HG03025 (cell line): ENCODE data around the gene STAC2.
"Not testable (repeated sequence)": the region's sequence is repeated elsewhere in the genome, so short reads cannot be mapped to it uniquely, and the experiment has no call there.

Source experiments
- ATAC-seq: cut with Tn5 transposase; IDR thresholded peaks from one replicate; pipeline ENCODE4 v1.9.1; 2021; ENCODE audit warnings: mild to moderate bottlenecking, moderate library complexity; ENCODE audit not compliant: unreplicated experiment, low FRiP score

Gene STAC2

GRCh38 chr17:39193346-39193745 is 32.4 kb downstream of the STAC2 start:
- ATAC-seq = no peak

GRCh38 chr17:39192901-39193300 is 32.8 kb downstream of the STAC2 start:
- ATAC-seq = no peak

DNA sequence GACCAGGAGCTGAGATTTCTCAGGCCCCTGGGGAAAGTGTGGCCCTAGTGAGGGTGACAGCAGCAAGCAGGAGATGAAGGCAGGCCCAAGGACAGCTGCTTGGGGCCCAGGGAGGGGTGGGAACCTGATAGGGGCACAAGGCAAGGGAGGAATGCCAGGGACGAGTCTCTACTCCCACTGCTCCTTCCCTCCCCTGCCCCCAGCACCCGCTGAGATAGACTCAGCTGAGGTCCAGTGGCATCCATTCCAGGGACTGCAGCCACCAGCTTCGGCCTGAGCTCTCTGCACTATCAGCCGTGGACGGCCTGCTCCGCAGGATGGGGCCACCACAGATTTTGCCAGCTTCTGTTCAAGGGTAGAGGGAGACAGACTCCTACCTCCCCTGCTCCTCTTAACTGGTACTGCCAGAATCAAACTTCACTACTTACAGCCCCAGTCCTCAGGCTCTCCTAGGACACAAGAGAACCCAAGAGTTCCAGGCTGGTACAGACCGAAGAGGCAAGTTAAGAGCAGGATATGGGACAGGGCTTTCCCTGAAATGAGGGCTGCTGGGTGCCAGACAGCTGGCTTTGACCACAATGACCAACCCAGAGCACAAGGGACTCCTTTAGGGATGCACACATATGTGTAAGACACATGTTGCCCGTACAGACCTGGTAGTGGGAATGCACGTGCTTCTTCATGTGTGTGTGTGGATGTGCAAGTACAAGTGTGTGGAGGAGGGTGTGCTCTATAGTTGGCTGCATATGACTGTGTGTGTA is 33.8 kb downstream of the STAC2 start:
- ATAC-seq = no peak

DNA sequence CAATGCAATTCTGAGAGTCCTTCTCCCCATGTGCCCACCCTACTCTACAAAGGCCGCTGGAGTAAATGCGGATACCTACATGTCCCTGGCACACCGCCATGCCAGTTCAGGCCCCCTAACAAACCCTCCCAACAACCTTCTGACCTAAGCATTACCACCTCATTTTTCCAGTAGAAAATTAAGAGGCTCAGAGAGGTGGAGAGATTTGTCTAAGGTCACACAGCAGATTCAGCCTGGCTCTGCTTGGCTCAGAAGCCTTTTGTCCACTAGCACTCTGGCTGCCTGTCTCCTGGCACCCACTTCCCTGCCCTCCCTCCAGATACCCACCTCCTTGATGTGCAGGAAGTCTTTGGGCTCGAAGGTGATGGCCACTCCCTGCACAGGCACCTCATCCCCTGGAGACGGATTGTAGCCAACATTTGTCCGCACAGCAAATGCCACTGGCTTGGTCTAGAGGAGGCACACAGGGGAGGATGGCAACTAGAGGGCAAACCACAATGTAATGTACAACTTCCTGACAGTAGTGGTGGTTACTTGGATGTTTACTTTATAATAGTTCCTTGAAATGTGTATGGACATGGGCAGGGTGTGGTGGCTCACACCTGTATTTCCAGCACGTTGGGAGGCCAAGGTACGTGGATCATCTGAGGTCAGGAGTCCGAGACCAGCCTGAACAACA is 38.5 kb downstream of the STAC2 start:
- no peak for ATAC-seq

- no peak for ATAC-seq
These were observed 39.2 kb downstream of the STAC2 start for GRCh38 chr17:39186481-39187002.

- ATAC-seq = no peak
These were observed 42.0 kb downstream of the STAC2 start for GRCh38 chr17:39183720-39184119.

- no peak for ATAC-seq
These were observed 42.7 kb downstream of the STAC2 start for GRCh38 chr17:39183045-39183444.

- no peak for ATAC-seq
These were observed 44.4 kb downstream of the STAC2 start for GRCh38 chr17:39181303-39181702.

- ATAC-seq = no peak
These were observed 47.2 kb downstream of the STAC2 start for GRCh38 chr17:39178536-39178935.

- ATAC-seq = no peak
These were observed 48.5 kb downstream of the STAC2 start for GRCh38 chr17:39177256-39177655.

GRCh38 chr17:39175695-39176093 is 50.1 kb downstream of the STAC2 start:
- ATAC-seq = no peak

DNA sequence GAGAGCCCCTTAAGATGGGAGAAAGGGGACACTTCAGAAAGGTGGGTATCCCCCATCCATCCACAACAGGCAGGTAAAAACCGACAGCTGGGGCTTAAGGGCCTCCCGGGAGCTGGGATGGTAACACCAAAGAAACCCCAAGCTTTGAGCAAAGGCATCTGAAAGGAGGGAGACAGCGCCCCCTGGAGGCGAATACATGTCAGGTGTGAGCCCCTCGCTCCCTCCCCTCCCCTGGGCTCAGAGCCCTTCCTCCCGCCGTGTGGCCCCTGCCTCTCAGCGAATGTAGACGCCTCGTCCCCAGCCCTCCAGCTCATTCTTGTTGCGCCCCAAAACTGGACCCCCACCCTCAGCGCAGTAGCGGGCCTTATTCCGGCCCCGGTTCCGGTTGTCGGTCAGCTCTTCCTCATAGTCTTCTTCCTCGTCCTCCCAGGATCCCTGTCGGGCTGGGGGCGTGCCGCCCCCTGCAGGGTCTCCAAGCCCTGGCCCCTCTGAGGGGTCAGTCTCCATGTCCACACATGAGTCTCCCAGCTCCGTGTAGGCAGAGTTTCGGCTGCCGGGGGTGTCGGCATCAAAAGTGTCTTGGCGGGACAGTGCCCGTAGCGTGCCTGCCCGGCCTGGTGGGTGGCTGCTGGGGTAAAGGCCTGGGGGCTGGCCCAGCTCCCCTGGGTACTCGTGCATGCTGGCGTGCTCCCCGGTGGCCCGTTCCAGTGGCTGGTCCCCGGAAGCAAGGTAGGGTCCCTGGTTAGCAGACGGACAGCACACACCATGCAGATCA is 50.6 kb downstream of the STAC2 start:
- no peak for ATAC-seq

GRCh38 chr17:39173526-39174274 is 52.0 kb downstream of the STAC2 start:
- no peak for ATAC-seq

DNA sequence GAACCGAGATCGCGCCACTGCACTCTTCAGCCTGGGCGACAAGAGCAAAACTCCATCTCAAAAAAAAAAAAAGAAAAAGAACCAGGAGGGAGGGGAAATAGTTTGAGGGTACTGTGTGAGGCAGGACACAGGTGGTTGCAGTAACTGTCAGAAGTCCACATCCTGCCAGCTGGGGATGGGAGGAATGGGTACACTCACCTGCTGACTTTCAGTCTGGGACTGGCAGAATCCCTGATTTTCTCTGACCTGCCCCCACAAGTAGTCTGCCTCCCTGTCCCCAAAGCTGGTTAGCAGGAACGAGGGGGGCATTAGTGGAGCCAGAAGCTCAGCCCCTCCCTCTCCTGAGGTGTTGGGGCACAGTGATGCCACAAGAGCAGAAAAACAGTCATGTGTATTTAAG is 52.7 kb downstream of the STAC2 start:
- no peak for ATAC-seq

- no peak for ATAC-seq
These were observed 53.8 kb downstream of the STAC2 start for GRCh38 chr17:39171933-39172332.

DNA sequence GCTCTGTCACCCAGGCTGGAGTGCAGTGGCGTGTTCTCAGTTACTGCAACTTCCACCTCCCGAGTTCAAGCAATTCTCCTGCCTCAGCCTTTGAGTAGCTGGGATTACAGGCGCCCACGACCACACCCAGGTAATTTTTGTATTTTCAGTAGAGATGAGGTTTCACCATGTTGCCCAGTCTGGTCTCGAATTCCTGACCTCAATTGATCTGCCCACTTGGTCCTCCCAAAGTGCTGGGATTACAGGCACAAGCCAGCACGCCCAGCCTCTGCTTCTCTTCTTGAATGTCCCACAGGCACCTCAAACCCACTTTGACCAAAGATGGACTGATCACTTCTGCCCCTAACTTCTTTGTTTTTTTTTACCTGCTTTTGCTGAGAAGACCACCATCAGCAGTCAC is 55.2 kb downstream of the STAC2 start:
- no peak for ATAC-seq

DNA sequence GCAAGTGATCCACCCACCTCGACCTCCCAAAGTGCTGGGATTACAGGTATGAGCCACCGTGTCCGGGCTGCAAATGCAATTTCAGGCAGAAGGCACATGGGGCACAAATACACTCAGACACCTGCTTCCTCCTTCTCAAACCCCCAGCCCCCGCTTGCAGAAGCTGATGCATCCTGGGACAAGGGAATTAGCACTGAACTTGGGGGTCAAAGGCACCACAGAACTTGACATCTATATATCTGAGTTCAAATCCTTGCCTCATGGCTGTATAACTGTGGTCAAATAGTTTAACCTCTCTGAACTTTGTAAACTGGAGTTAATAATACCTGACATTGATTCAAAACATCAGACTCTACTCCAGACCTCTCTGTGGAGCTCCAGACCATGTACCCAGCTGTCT is 55.6 kb downstream of the STAC2 start:
- no peak for ATAC-seq

- no peak for ATAC-seq
These were observed 56.2 kb downstream of the STAC2 start for GRCh38 chr17:39169518-39169917.

- ATAC-seq = no peak
These were observed 56.6 kb downstream of the STAC2 start for GRCh38 chr17:39169101-39169500.

DNA sequence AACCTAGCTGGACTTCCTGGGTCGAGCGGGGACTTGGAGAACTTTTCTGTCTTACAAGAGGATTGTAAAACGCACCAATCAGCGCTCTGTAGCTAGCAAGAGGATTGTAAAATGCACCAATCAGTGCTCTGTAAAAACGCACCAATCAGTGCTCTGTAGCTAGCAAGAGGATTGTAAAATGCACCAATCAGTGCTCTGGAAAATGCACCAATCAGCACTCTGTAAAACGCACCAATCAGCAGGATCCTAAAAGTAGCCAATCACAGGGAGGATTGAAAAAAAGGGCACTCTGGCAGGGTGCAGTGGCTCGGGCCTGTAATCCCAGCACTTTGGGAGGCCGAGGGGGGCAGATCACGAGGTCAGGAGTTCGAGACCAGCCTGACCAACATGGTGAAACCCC is 57.2 kb downstream of the STAC2 start:
- ATAC-seq = not testable (repeated sequence)
